Measurements from ENCODE around the gene TPO.

The TPO gene

DNA sequence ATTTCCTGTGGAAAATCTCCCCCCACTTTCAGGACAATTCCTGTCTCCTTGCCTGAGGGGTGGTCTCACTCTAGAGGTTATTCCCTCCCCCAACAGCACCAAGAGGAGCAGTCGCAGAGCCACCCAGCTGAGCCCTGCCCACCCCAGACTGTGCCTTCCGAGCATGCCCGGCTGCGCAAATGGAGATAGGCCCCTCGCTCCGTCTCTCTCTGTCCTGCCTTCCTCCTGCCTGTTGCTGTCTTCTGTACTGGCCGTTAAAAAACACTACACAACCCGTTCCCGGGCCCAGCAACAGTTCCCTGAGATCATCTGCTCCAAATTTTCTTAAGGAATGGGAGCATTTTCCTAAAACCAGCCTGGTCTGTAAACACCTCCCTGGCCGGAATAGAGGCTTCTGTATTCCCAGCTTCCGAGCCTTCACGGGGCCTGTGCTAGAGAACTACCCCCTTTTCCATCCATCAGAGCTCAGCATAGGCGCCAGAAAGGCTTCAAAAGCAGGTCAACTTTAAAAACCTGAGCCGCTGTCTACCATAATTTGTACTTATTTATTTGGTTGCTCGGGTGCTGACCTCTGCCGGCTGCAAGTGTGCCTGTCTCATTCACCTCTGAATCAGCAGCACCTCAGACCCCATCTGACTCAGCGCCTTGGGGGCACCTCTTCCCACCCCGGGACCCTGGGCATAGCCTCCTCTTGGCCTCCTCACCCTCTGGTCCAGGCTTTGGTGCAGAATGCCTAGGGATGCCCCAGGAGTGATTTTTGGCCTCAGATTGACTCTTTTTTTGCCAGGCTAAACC is 171.6 kb downstream of the TPO start:
- no peak for DNase-seq (ENCODE audit: low read depth)

DNA sequence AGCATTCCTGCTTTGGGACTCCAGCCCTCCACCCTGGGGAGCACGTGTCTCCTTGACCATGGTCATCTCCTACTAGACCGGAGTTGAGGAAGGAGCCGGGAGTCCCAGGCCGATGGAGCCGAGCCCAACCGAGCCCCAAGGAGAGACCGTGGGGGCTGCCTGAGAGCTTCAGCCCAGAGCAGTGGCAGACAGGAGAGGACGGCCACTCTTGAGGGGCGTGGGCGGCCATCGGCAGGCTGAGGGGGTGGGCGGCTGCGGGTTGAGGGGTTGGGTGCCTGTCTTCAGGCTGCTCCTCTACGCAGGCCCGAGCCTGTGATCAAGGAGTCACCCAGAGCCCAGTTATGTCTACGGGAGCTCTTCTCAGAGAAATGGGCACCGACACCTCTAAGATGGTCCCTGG is 172.4 kb downstream of the TPO start:
- no peak for DNase-seq (ENCODE audit: low read depth)

DNA sequence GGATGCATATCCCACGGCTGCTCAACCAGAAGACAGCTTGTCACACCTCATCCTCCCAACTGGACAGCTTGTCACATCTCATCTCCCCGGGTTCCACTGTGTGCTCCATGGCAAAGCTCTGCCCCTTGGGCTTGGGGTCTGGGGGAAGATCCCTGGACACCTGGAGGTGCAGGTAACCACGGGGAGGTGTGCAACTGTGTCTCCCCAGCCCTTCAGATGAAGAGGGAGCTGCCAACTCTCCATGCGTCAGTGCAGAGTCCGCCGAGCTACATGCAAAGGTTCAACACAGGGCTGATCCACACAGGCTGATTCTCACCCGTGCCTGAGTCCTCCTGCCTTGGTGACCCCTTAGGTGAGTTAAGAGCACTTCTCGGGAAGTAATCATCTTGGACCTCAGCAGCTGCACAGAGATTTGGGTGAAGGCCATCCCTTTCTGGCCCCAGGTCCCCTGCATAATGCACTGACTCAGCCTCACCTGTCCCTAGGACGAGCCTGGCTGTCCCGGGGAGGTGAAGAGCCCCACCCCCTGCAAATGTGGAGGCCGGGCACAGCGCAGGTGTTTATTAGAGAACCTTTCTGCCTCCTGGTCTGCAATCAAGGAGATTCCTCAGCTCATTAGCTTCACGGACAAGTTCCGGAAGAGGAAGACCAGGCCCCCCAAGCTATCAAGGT is 173.1 kb downstream of the TPO start:
- DNase-seq (ENCODE audit: low read depth), result no peak

DNA sequence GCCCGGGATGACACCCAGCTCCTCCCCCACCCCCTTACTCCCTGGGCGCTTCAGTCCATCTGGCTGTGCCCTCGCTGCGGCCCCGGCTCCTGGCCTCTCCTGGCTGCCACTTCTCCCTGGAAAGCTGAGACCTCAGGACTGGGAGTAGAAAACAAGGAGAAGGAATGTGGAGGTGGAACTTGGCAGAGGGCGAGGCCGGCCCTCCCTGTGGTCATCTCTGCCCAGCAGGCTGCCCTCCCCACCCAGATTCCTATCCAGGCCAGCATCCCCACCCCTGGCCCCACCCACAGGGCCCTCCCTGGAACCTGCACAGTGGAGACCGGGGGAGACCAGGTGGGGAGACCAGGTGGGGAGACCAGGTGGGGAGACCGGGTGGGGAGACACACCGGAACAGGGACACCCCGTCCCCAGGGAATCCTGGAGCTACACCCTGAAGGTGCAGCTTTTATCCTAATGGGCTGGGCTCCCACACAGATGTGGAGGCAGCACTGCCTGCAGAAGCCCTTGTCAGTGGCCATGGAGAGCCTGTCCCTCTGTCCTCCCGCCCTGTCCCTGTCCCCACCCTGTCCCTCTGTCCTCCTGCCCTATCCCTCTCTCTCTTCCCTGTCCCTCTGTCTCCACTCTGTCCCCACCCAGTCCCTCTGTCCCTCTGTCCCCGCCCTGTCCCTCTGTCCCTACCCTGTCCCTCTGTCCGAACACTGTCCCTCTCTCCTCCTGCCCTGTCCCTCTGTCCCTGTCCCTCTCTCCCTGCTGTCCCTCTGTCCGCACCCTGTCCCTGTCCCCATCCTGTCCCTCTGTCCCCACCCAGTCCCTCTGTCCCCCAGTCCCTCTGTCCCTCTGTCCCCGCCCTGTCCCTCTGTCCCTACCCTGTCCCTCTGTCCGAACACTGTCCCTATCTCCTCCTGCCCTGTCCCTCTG is 173.9 kb downstream of the TPO start:
- DNase-seq (ENCODE audit: low read depth), result no peak

DNA sequence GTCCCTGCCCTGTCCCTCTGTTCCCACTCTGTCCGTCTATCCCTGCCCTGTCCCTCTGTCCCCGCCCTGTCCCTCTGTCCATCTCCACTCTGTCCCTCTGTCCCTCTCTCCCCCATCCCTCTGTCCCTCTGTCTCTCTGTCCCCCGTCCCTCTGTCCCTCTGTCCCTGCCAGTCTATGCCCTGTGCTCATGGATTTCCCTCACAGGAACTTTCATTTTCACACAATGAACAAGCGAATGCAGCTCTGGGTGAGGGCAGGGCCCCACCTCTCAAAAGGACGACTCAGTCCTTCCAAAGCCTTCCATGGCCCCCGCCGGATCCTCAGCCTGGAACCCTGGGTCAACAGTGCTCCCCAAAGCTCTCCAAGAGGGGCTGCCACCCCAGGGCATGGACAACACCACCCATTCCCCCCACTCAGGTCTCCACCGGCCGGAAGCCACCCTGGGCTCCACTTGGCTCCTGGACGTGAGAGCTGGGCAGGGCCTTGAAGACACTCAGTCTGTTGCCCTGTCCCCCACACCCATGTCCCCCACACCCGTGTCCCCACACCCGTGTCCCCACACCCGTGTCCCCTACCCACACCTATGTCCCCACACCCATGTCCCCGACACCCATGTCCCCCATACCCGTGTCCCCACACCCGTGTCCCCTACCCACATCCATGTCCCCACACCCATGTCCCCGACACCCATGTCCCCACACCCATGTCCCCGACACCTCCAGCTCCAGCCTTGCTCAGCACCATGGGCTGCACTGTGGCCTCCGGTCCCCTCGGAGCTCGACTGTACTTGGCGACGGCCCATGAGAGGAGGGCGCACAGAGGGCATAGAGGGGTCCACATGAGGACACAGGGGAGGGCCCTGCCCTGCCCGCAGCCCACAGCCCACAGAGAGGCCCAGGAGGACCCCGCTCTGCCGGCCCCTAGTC is 175.1 kb downstream of the TPO start:
- no peak for DNase-seq (ENCODE audit: low read depth)

DNA sequence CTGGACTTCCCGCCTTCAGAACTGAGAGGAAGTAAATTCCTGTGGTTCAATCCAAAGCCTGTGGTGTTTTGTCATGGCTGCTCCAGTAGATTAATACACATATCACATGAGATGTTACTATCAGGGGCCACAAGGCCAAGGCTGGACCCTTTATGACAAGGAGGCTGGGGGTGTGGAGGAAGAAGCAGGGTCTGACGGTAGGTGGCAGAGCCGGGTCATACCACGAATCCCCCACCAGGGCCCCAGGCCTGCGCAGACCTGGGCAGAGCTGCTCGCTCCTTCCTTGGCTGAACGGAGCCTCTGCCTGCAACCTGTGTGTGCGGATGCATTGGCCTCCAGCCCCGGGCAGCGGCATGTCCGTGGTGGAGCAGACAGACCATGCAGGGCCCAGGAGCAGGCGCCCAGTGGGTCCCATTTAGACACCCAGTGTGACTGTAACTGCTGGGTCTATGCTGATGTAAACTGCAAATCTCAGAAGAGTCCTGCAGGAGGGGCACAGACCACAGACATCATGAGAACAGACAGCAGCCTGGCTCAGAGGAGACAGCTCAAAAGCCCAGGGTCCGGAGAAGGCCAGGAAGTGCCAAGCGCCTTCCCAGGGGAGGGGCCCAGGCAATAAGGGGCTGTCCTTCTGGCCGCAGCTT is 175.8 kb downstream of the TPO start:
- DNase-seq (ENCODE audit: low read depth), result no peak

DNA sequence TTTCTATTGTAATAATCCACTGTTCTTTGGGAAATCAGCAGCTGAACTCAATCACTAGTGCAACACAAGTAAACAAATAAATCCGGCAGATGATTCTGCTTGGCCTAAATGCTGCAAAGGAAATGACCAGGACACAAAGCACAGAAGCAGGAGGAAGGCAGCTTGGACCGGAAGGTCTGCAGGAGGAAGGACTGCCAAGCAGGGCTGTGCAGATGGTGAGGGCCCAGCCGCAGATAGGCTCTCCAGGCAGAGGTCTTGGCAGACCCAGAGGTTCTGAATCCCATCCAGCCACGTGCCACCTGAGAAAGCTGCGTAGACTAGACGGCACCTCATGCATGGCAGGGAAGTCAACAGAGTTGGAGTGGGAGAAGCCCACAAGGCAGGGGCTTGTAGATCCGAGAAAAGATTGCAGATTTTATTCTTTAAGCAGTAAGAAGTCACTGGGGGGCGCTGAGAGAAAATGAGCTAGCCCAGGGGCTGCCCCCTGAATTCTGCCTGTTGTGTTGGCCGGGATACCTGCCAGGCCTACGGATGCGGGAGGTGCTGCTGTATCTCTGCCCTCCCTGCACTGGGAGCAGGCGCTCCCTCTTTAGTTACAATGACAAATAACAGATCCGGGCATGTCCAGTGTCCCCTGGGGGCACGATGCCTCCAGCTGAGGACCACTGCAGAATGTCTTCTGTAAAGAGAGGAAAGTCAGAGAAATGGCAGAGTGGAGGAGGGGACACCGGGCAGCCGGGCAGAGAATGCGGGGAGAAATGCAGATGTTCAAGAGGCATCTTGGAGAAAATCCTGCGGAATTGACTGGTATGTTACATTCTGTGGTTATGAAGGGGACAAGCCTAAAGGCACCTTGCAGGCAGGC is 177.6 kb downstream of the TPO start:
- no peak for DNase-seq (ENCODE audit: low read depth)

DNA sequence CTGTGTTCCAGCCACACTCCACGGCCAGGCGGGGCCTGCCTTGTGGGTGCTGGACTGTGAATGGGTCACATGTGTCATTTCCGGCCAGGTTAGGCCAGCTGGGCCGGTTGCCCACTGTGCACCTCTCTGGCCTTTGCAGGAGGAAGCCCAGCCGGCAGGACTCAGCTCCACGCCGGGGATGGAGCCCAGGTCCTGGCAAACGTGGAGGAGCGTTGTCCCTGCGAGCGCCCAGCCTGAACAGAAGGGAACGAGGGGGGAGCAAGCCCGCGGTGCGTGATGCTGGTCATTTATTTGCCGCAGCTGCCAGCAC is 178.2 kb downstream of the TPO start:
- no peak for DNase-seq (ENCODE audit: low read depth)
